ENCODE data around the gene RAB29.

DNA sequence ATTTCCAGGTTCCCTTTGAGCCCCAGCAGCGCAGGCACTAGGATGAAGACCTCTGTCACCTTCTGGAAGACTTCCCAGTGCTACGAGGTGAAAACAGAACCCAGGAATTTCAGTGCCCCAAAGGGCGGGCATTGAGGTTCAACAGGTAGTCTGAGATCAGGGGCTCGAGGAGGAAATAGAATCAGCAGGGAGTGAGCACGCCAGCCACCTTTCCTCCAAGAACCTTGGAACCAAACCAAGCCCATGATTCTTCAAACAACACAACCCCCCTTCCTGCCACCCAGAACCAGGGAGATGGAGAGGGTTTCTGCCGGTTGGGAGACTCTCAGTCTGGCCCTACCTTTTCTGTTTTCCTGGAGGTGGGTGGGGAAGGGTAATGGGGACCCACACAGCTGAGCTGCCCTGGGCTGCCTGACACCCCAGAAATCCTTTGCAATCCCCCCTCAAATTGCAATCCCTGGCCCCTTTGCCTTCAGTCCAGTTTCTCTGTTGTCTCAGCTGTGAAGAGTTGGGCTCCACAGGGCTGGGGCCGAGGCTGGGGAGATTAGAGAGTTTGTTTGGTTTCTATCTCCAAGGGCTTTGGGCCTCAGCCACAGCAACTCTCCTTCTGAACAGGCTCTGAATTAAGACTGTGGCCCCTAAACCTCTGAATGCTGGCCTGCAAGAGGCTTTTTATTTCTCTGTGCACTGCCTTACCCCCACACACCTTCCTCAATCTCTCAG, 25.9 kb upstream of the RAB29 start:
- TF ChIP-seq POLR2AphosphoS5 (IDR thresholded peaks at IDR 0.05; ENCODE audit: low read depth, low read length) (no peak), TAF1 (IDR thresholded peaks at IDR 0.05; ENCODE audit: borderline replicate concordance, insufficient read depth, low read length) (no peak), FOXP2 (optimal IDR thresholded peaks at IDR 0.05; ENCODE audit: borderline replicate concordance, extremely low read depth, extremely low read length, insufficient read depth) (no peak), SIN3A (IDR thresholded peaks at IDR 0.05; ENCODE audit: borderline replicate concordance, insufficient read depth, low read length) (no peak)
- TF ChIP-seq, protein P1, sequence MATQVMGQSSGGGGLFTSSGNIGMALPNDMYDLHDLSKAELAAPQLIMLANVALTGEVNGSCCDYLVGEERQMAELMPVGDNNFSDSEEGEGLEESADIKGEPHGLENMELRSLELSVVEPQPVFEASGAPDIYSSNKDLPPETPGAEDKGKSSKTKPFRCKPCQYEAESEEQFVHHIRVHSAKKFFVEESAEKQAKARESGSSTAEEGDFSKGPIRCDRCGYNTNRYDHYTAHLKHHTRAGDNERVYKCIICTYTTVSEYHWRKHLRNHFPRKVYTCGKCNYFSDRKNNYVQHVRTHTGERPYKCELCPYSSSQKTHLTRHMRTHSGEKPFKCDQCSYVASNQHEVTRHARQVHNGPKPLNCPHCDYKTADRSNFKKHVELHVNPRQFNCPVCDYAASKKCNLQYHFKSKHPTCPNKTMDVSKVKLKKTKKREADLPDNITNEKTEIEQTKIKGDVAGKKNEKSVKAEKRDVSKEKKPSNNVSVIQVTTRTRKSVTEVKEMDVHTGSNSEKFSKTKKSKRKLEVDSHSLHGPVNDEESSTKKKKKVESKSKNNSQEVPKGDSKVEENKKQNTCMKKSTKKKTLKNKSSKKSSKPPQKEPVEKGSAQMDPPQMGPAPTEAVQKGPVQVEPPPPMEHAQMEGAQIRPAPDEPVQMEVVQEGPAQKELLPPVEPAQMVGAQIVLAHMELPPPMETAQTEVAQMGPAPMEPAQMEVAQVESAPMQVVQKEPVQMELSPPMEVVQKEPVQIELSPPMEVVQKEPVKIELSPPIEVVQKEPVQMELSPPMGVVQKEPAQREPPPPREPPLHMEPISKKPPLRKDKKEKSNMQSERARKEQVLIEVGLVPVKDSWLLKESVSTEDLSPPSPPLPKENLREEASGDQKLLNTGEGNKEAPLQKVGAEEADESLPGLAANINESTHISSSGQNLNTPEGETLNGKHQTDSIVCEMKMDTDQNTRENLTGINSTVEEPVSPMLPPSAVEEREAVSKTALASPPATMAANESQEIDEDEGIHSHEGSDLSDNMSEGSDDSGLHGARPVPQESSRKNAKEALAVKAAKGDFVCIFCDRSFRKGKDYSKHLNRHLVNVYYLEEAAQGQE (IDR thresholded peaks at IDR 0.05; ENCODE audit: insufficient read depth in 1 of 2, low read depth in 2 of 2, low read length in 2 of 2): no peak
